Adrenal gland (tissue), 5 donors: ENCODE results near the gene BST2.

Source experiments
- CTCF ChIP-seq, 6 experiments: fragments of 450-650 bp in 4 of 6; fragments of 200-600 bp in 2 of 6; sonication (generic) in 1 of 6; IDR thresholded peaks; 1 replicate in 5 of 6; 2 replicates in 1 of 6; pipeline versions ENCODE4 v1.5.1 to v1.8.0; 2016 to 2021; ENCODE audit warnings: antibody characterized with exemption in 6 of 6, mild to moderate bottlenecking in 2 of 6, moderate library complexity in 1 of 6
- POLR2A ChIP-seq, 2 donors: fragments of 450-650 bp; IDR thresholded peaks; one replicate each; pipeline ENCODE4 v1.6.1; 2017; ENCODE audit warnings: antibody characterized with exemption in 2 of 2, mild to moderate bottlenecking in 2 of 2, moderate library complexity in 1 of 2
- donor health status: DM: no; HTN: no; CAD: no.

DNA sequence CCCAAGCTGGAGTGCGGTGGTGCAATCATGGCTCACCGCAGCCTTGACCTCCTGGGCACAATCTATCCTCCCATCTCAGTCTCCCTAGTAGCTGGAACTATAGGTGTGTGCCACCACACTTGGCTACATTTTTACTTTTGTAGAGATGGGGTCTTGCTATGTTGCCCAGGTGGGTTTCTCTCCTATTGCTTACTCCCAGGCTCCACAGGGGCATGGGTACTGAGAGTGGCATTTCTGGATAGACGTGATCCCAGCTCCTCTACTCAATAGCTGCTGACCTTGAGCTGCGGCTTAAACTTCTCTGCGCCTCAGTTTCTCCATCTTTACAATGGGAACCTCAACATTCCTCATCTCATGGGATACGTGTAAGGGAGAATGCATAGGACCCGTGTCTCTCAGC is 26.0 kb upstream of the BST2 start:
- no peak for TF ChIP-seq CTCF (IDR thresholded peaks at IDR 0.05)
- no peak for TF ChIP-seq POLR2A (IDR thresholded peaks at IDR 0.05)
